HEK293 (cell line): ENCODE results near the gene ZMYM3.

Source experiments
- CTCF ChIA-PET: fragments of 350-600 bp; formaldehyde crosslinking; extraction: SDS; loops from one replicate; lab custom pipeline; 2021; ENCODE audit warnings: antibody characterized with exemption; lab: Yijun Ruan, JAX
- POLR2A ChIA-PET: fragments of 300-600 bp; formaldehyde crosslinking; extraction: SDS; loops from one replicate; lab custom pipeline; 2020; ENCODE audit warnings: antibody characterized with exemption, inconsistent platforms; lab: Yijun Ruan, JAX
- H3K27ac ChIP-seq: fragments of 200-500 bp; sonication (Bioruptor generic); 2 replicates; pipeline ENCODE4 v1.5.1; 2014; ENCODE audit warnings: low read depth, low read length, control low read depth, inconsistent platforms; ENCODE audit errors: extremely low read depth
- H3K36me3 ChIP-seq, 2 experiments: fragments of 200-500 bp in 1 of 2; sonication (Bioruptor generic) in 1 of 2; 1 replicate in 1 of 2; 2 replicates in 1 of 2; pipeline ENCODE4 v1.5.1; 2014 to 2017; ENCODE audit warnings: inconsistent platforms in 2 of 2, low read length in 2 of 2; ENCODE audit not compliant: control insufficient read depth in 2 of 2, insufficient read depth in 1 of 2
- H3K4me1 ChIP-seq: fragments of 200-500 bp; sonication (Bioruptor generic); 2 replicates; pipeline ENCODE4 v1.5.1; 2014; ENCODE audit warnings: mild to moderate bottlenecking, low read length, inconsistent platforms; ENCODE audit not compliant: control insufficient read depth, insufficient read depth
- H3K4me3 ChIP-seq: 2 replicates; pipeline ENCODE4 v1.5.1; 2011; ENCODE audit warnings: low read depth, mild to moderate bottlenecking, control low read depth, low read length, moderate library complexity
- H3K9me3 ChIP-seq: fragments of 200-500 bp; sonication (Bioruptor generic); 2 replicates; pipeline ENCODE4 v1.5.1; 2014; ENCODE audit warnings: low read depth, low read length, inconsistent platforms; ENCODE audit not compliant: control insufficient read depth, insufficient read depth
- HOXA7 ChIP-seq: sonication (generic); formaldehyde crosslinking; IDR thresholded peaks from 2 replicates; pipeline ENCODE4 v1.8.1; 2022; ENCODE audit warnings: missing genetic modification reagents, borderline replicate concordance
- TCF7L2 ChIP-seq: IDR thresholded peaks from 2 replicates; pipeline ENCODE4 v1.6.1; 2011; ENCODE audit warnings: low read depth, mild to moderate bottlenecking, inconsistent platforms, low read length, moderate library complexity, borderline replicate concordance
- WT1 ChIP-seq: fragments of 450-650 bp; formaldehyde crosslinking; IDR thresholded peaks from 2 replicates; pipeline ENCODE4 v1.5.1; 2016; ENCODE audit warnings: missing biosample characterization, missing genetic modification characterization
- ZBTB1 ChIP-seq: fragments of 450-650 bp; formaldehyde crosslinking; IDR thresholded peaks from 2 replicates; pipeline ENCODE4 v1.5.1; 2016; ENCODE audit warnings: missing biosample characterization, missing genetic modification characterization
- ZFP3 ChIP-seq: fragments of 450-650 bp; formaldehyde crosslinking; IDR thresholded peaks from 2 replicates; pipeline ENCODE4 v1.5.1; 2016; ENCODE audit warnings: low read depth, missing biosample characterization, missing genetic modification characterization
- ZNF112 ChIP-seq: fragments of 450-650 bp; formaldehyde crosslinking; IDR thresholded peaks from 2 replicates; pipeline ENCODE4 v1.5.0; 2017; ENCODE audit warnings: missing biosample characterization, missing genetic modification characterization
- ZNF114 ChIP-seq: fragments of 450-650 bp; formaldehyde crosslinking; IDR thresholded peaks from 2 replicates; pipeline ENCODE4 v1.5.0; 2017; ENCODE audit warnings: missing biosample characterization, missing genetic modification characterization
- ZNF274 ChIP-seq, 2 experiments: fragments of 200-500 bp in 1 of 2; fragments of 450-650 bp in 1 of 2; sonication (Bioruptor generic) in 1 of 2; formaldehyde crosslinking in 1 of 2; IDR thresholded peaks; 2 replicates each; pipeline versions ENCODE4 v1.5.1 to v1.6.1; 2014 to 2016; ENCODE audit warnings: borderline replicate concordance in 1 of 2, inconsistent platforms in 1 of 2, low read length in 1 of 2, missing biosample characterization in 1 of 2, missing genetic modification characterization in 1 of 2
- ZNF335 ChIP-seq: fragments of 450-650 bp; formaldehyde crosslinking; conservative IDR thresholded peaks from 2 replicates; pipeline ENCODE4 v1.5.1; 2016; ENCODE audit warnings: missing biosample characterization, missing genetic modification characterization
- ZNF404 ChIP-seq: fragments of 450-650 bp; formaldehyde crosslinking; IDR thresholded peaks from 2 replicates; pipeline ENCODE4 v1.5.1; 2017; ENCODE audit warnings: missing biosample characterization, missing genetic modification characterization
- ZNF548 ChIP-seq: fragments of 450-650 bp; formaldehyde crosslinking; IDR thresholded peaks from 2 replicates; pipeline ENCODE4 v1.5.1; 2016; ENCODE audit warnings: missing biosample characterization, missing genetic modification characterization
- ZNF558 ChIP-seq: fragments of 450-650 bp; formaldehyde crosslinking; IDR thresholded peaks from 2 replicates; pipeline ENCODE4 v1.5.1; 2016; ENCODE audit warnings: missing biosample characterization, missing genetic modification characterization
- ZNF600 ChIP-seq: fragments of 450-650 bp; formaldehyde crosslinking; IDR thresholded peaks from 2 replicates; pipeline ENCODE4 v1.5.1; 2016; ENCODE audit warnings: missing biosample characterization, missing genetic modification characterization
- ZNF610 ChIP-seq: fragments of 450-650 bp; formaldehyde crosslinking; IDR thresholded peaks from 2 replicates; pipeline ENCODE4 v1.5.1; 2016; ENCODE audit warnings: missing biosample characterization, missing genetic modification characterization, borderline replicate concordance
- ZXDB ChIP-seq: fragments of 450-650 bp; formaldehyde crosslinking; IDR thresholded peaks from 2 replicates; pipeline ENCODE4 v1.5.1; 2016; ENCODE audit warnings: missing biosample characterization, missing genetic modification characterization
- TF ChIP-seq, protein P1 (sequence below): fragments of 450-650 bp; formaldehyde crosslinking; conservative IDR thresholded peaks from 2 replicates; pipeline ENCODE4 v1.5.1; 2016; ENCODE audit warnings: low read depth, missing biosample characterization, missing genetic modification characterization
- TF ChIP-seq, protein P2 (sequence below): fragments of 450-650 bp; formaldehyde crosslinking; IDR thresholded peaks from 2 replicates; pipeline ENCODE4 v1.5.1; 2016; ENCODE audit warnings: missing biosample characterization, missing genetic modification characterization
- TF ChIP-seq, protein P3 (sequence below): fragments of 450-650 bp; formaldehyde crosslinking; IDR thresholded peaks from 2 replicates; pipeline ENCODE4 v1.5.1; 2016; ENCODE audit warnings: missing biosample characterization, missing genetic modification characterization
- TF ChIP-seq, protein P4 (sequence below): fragments of 450-650 bp; formaldehyde crosslinking; IDR thresholded peaks from 2 replicates; pipeline ENCODE4 v1.5.1; 2016; ENCODE audit warnings: missing biosample characterization, missing genetic modification characterization

The ZMYM3 gene

DNA sequence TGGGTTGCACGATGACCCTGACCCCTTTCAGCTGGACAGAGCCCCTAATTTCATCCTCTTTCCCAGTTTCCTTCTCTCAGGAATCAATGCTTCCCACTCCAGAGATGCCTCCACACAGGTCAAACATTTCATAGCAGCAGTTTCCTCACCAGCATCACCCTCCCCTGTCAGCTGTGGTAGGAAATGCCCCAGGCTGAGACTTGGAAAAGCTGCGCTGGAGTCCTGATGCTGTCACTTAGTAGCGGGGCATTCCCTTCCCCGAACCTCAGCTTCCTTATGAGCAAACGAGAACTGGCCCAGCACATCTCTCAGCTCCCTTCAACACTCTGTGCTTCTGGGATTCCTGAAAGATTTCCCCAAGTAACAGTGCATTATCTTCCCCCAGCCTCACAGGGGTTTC is 28.3 kb downstream of the ZMYM3 start:
- Histone ChIP-seq H3K36me3 (no peaks in the 10 kb centered on the region; a peak in 1 of 3 replicates), H3K4me3 (no peak overlapping the region), H3K4me1 (no peaks in the 10 kb centered on the region)
- POLR2A ChIA-PET: no interaction called here
- no peak for TF ChIP-seq ZNF558 (tag by site-specific recombination)
- TF ChIP-seq ZNF112: no peak
- TF ChIP-seq ZNF610: no peak
- TF ChIP-seq, all 188 proteins: peak for 0
- H3K9me3 ChIP-seq: no peaks in the 10 kb centered on the region
- CTCF ChIA-PET: interaction anchor here (0.6 to 0.7 kb wide), 2 partner anchors 11 to 28 kb away, joined by 3 to 4 read pairs; partner anchors contain the start of gene ZMYM3
- no peak overlapping the region for H3K27ac ChIP-seq

DNA sequence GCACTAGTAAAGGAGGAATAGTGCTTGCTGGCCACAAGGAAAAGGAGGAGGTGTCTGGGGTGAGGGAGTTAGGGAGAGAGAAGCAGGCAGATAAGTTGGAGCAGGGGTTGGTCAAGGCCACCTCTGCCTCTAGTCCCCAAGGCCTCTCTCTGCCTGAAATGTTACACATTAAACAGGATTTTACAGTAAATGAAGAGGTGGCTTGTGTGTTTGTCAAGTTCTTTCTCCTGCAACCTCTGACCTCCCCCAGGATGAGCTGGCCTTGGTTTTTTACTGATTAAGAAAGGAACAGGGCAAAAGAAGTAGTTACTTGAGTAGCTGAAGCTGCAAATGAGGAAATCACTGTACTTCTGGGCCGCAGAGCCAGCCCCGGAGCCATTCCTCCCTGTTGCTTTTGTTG is 28.9 kb downstream of the ZMYM3 start:
- Histone ChIP-seq H3K4me3 (no peak overlapping the region), H3K4me1 (no peaks in the 10 kb centered on the region), H3K9me3 (no peaks in the 10 kb centered on the region), H3K36me3 (no peaks in the 10 kb centered on the region; a peak in 1 of 3 replicates), H3K27ac (no peak overlapping the region)
- ChIA-PET POLR2A (no interaction called here), CTCF (interaction anchor here (0.7 kb wide), 1 partner anchor 11 kb away, joined by 3 read pairs; no protein-coding TSS in a partner anchor)
- TF ChIP-seq TCF7L2 (no peak), HOXA7 (no peak), ZNF112 (no peak)

DNA sequence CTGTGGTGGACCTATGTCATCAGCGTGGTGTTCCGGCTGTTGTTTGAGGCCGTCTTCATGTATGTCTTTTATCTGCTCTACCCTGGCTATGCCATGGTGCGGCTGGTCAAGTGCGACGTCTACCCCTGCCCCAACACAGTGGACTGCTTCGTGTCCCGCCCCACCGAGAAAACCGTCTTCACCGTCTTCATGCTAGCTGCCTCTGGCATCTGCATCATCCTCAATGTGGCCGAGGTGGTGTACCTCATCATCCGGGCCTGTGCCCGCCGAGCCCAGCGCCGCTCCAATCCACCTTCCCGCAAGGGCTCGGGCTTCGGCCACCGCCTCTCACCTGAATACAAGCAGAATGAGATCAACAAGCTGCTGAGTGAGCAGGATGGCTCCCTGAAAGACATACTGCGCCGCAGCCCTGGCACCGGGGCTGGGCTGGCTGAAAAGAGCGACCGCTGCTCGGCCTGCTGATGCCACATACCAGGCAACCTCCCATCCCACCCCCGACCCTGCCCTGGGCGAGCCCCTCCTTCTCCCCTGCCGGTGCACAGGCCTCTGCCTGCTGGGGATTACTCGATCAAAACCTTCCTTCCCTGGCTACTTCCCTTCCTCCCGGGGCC is 29.7 kb downstream of the ZMYM3 start:
- no peaks in the 10 kb centered on the region for H3K9me3 ChIP-seq
- POLR2A ChIA-PET: interaction anchor here (0.5 kb wide), 1 partner anchor 52 kb away, joined by 4 read pairs; no protein-coding TSS in a partner anchor
- no peak overlapping the region for H3K4me3 ChIP-seq
- CTCF ChIA-PET: no interaction called here
- no peak for TF ChIP-seq ZBTB1 (tag by site-specific recombination)
- TF ChIP-seq ZNF548: no peak
- no peak for TF ChIP-seq ZNF600 (tag by site-specific recombination)
- TF ChIP-seq, protein P1, sequence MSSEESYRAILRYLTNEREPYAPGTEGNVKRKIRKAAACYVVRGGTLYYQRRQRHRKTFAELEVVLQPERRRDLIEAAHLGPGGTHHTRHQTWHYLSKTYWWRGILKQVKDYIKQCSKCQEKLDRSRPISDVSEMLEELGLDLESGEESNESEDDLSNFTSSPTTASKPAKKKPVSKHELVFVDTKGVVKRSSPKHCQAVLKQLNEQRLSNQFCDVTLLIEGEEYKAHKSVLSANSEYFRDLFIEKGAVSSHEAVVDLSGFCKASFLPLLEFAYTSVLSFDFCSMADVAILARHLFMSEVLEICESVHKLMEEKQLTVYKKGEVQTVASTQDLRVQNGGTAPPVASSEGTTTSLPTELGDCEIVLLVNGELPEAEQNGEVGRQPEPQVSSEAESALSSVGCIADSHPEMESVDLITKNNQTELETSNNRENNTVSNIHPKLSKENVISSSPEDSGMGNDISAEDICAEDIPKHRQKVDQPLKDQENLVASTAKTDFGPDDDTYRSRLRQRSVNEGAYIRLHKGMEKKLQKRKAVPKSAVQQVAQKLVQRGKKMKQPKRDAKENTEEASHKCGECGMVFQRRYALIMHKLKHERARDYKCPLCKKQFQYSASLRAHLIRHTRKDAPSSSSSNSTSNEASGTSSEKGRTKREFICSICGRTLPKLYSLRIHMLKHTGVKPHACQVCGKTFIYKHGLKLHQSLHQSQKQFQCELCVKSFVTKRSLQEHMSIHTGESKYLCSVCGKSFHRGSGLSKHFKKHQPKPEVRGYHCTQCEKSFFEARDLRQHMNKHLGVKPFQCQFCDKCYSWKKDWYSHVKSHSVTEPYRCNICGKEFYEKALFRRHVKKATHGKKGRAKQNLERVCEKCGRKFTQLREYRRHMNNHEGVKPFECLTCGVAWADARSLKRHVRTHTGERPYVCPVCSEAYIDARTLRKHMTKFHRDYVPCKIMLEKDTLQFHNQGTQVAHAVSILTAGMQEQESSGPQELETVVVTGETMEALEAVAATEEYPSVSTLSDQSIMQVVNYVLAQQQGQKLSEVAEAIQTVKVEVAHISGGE (tag by site-specific recombination): no peak
- no peak for TF ChIP-seq TCF7L2
- TF ChIP-seq ZNF114 (tag by site-specific recombination): no peak
- no peak for TF ChIP-seq ZNF404 (tag by site-specific recombination)
- TF ChIP-seq ZXDB (tag by site-specific recombination): no peak
- no peak for TF ChIP-seq HOXA7
- TF ChIP-seq, protein P2, sequence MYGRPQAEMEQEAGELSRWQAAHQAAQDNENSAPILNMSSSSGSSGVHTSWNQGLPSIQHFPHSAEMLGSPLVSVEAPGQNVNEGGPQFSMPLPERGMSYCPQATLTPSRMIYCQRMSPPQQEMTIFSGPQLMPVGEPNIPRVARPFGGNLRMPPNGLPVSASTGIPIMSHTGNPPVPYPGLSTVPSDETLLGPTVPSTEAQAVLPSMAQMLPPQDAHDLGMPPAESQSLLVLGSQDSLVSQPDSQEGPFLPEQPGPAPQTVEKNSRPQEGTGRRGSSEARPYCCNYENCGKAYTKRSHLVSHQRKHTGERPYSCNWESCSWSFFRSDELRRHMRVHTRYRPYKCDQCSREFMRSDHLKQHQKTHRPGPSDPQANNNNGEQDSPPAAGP (tag by site-specific recombination): no peak
- TF ChIP-seq, protein P3, sequence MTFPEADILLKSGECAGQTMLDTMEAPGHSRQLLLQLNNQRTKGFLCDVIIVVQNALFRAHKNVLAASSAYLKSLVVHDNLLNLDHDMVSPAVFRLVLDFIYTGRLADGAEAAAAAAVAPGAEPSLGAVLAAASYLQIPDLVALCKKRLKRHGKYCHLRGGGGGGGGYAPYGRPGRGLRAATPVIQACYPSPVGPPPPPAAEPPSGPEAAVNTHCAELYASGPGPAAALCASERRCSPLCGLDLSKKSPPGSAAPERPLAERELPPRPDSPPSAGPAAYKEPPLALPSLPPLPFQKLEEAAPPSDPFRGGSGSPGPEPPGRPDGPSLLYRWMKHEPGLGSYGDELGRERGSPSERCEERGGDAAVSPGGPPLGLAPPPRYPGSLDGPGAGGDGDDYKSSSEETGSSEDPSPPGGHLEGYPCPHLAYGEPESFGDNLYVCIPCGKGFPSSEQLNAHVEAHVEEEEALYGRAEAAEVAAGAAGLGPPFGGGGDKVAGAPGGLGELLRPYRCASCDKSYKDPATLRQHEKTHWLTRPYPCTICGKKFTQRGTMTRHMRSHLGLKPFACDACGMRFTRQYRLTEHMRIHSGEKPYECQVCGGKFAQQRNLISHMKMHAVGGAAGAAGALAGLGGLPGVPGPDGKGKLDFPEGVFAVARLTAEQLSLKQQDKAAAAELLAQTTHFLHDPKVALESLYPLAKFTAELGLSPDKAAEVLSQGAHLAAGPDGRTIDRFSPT (tag by site-specific recombination): no peak
- TF ChIP-seq WT1 (tag by site-specific recombination): no peak
- TF ChIP-seq ZNF335 (tag by site-specific recombination): no peak
- TF ChIP-seq ZFP3 (tag by site-specific recombination): no peak
- TF ChIP-seq, protein P4, sequence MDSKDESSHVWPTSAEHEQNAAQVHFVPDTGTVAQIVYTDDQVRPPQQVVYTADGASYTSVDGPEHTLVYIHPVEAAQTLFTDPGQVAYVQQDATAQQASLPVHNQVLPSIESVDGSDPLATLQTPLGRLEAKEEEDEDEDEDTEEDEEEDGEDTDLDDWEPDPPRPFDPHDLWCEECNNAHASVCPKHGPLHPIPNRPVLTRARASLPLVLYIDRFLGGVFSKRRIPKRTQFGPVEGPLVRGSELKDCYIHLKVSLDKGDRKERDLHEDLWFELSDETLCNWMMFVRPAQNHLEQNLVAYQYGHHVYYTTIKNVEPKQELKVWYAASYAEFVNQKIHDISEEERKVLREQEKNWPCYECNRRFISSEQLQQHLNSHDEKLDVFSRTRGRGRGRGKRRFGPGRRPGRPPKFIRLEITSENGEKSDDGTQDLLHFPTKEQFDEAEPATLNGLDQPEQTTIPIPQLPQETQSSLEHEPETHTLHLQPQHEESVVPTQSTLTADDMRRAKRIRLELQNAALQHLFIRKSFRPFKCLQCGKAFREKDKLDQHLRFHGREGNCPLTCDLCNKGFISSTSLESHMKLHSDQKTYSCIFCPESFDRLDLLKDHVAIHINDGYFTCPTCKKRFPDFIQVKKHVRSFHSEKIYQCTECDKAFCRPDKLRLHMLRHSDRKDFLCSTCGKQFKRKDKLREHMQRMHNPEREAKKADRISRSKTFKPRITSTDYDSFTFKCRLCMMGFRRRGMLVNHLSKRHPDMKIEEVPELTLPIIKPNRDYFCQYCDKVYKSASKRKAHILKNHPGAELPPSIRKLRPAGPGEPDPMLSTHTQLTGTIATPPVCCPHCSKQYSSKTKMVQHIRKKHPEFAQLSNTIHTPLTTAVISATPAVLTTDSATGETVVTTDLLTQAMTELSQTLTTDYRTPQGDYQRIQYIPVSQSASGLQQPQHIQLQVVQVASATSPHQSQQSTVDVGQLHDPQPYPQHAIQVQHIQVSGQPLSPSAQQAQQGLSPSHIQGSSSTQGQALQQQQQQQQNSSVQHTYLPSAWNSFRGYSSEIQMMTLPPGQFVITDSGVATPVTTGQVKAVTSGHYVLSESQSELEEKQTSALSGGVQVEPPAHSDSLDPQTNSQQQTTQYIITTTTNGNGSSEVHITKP (tag by site-specific recombination): no peak
- TF ChIP-seq ZNF274 (IDR thresholded peaks at IDR 0.05; ENCODE audit: low read length): no peak
- TF ChIP-seq ZNF274 (tag by site-specific recombination; IDR thresholded peaks at IDR 0.05; ENCODE audit: borderline replicate concordance): no peak
- no peaks in the 10 kb centered on the region; a peak in 1 of 3 replicates for H3K36me3 ChIP-seq
- no peaks in the 10 kb centered on the region for H3K4me1 ChIP-seq
- no peak overlapping the region for H3K27ac ChIP-seq
